Body of pancreas (tissue), 4 donors: ENCODE results near the gene ABCB7. TPM values are rescaled to one million over a fixed set of nuclear protein-coding genes. Genes with fewer than 3 reads are reported as not detected.

Experiments
- ATAC-seq: fragments of 150-250 bp; one replicate; pipeline ENCODE4 v1.9.1; 2016
- DNase-seq, 4 donors: peaks; one replicate each; pipeline ENCODE4 v3.0.0-alpha.2; 2019
- H3K27ac ChIP-seq, 4 donors: fragments of 200-600 bp; sonication (generic); 1 replicate in 3 of 4; 2 replicates in 1 of 4; pipeline versions ENCODE4 v1.5.1 to v1.6.1; 2016 to 2019; ENCODE audit warnings: mild to moderate bottlenecking in 1 of 4, mixed read lengths in 1 of 4, moderate library complexity in 1 of 4
- H3K27me3 ChIP-seq, 2 donors: fragments of 200-600 bp; sonication (generic); one replicate each; pipeline ENCODE4 v1.6.0; 2016; ENCODE audit warnings: mild to moderate bottlenecking in 1 of 2
- H3K36me3 ChIP-seq, 2 donors: fragments of 200-600 bp; sonication (generic); replicated peaks in 1 of 2; 2 replicates each; pipeline ENCODE4 v1.5.1; 2016; ENCODE audit warnings: low read depth in 2 of 2; ENCODE audit not compliant: insufficient read depth in 1 of 2
- H3K4me1 ChIP-seq: fragments of 200-600 bp; sonication (generic); one replicate; pipeline ENCODE4 v1.6.0; 2016
- H3K4me3 ChIP-seq, 2 donors: fragments of 200-600 bp; sonication (generic); 1 replicate in 1 of 2; 2 replicates in 1 of 2; pipeline ENCODE4 v1.5.1; 2016 to 2019
- H3K9me3 ChIP-seq, 3 donors: fragments of 200-600 bp; sonication (generic); 1 replicate in 2 of 3; 2 replicates in 1 of 3; pipeline ENCODE4 v1.5.1; 2016
- CTCF ChIP-seq, 7 experiments: fragments of 450-650 bp in 4 of 7; fragments of 200-600 bp in 3 of 7; sonication (generic) in 3 of 7; IDR thresholded peaks; one replicate each; pipeline ENCODE4 v1.5.1; 2016 to 2019; ENCODE audit warnings: antibody characterized with exemption in 7 of 7
- POLR2A ChIP-seq, 3 donors: fragments of 450-650 bp; IDR thresholded peaks; one replicate each; pipeline ENCODE4 v1.6.1; 2016; ENCODE audit warnings: antibody characterized with exemption in 3 of 3, mild to moderate bottlenecking in 2 of 3
- WGBS, 2 donors: methylation state at CpG; one replicate each; pipeline ENCODE4 v1.1.5; 2017; 5-methylcytosine and 5-hydroxymethylcytosine counted together
- intact Hi-C: fragments of 100-400 bp; cut with DNase I; formaldehyde crosslinking; loops from one replicate; pipeline ENCODE4 v1.15.1; 2023
- total RNA-seq, 2 donors: library from RNA; depleted of rRNA; stranded (reverse); fragments of >200 nt; gene quantifications; one replicate each; pipeline ENCODE4 v1.1.0, GENCODE V29; 2016

ABCB7 gene
- total RNA-seq, 2 donors from 2014 or later: 14.5 to 38.6 TPM

GRCh38 chrX:75115707-75116413 is 40.2 kb downstream of the ABCB7 start:
- Histone ChIP-seq H3K27ac (no peak overlapping the region), H3K9me3 (no peaks in the 10 kb centered on the region), H3K27me3 (no peaks in the 10 kb centered on the region), H3K4me1 (no peaks in the 10 kb centered on the region), H3K4me3 (no peak overlapping the region), H3K36me3 (no peaks in the 10 kb centered on the region)
- TF ChIP-seq POLR2A (IDR thresholded peaks at IDR 0.05) (no peak), CTCF (IDR thresholded peaks at IDR 0.05) (no peak)
- WGBS, 2 donors: 89 to 97% methylated on average over 4 to 5 of the region's 5 CpGs
- no peak for DNase-seq
- intact Hi-C loops: no loop called here
- no peak for ATAC-seq

GRCh38 chrX:75114638-75115037 is 41.4 kb downstream of the ABCB7 start:
- TF ChIP-seq POLR2A (IDR thresholded peaks at IDR 0.05) (no peak), CTCF (IDR thresholded peaks at IDR 0.05) (no peak)
- Histone ChIP-seq H3K9me3 (no peaks in the 10 kb centered on the region), H3K4me1 (no peaks in the 10 kb centered on the region), H3K36me3 (no peaks in the 10 kb centered on the region), H3K27ac (no peak overlapping the region), H3K27me3 (no peaks in the 10 kb centered on the region), H3K4me3 (no peak overlapping the region)
- no peak for DNase-seq
- no peak for ATAC-seq
- 97 to 100% methylated on average over 3 of the region's 3 CpGs for WGBS, 2 donors
- intact Hi-C loops: no loop called here

GRCh38 chrX:75113664-75114063 is 42.4 kb downstream of the ABCB7 start:
- DNase-seq (no peak), ATAC-seq (no peak)
- WGBS, 2 donors: 62 to 78% methylated on average over 1 of the region's 1 CpG
- intact Hi-C loops: no loop called here
- H3K4me1 ChIP-seq: no peaks in the 10 kb centered on the region
- H3K4me3 ChIP-seq: no peak overlapping the region
- no peak for TF ChIP-seq CTCF (IDR thresholded peaks at IDR 0.05)
- no peak for TF ChIP-seq POLR2A (IDR thresholded peaks at IDR 0.05)
- H3K27ac ChIP-seq: no peak overlapping the region
- no peaks in the 10 kb centered on the region for H3K27me3 ChIP-seq
- no peaks in the 10 kb centered on the region for H3K9me3 ChIP-seq
- no peaks in the 10 kb centered on the region for H3K36me3 ChIP-seq

- intact Hi-C loops: no loop called here
These were observed 48.1 kb downstream of the ABCB7 start for GRCh38 chrX:75107863-75108509.

More at GRCh38 chrX:75107863-75108509, 48.1 kb downstream of the ABCB7 start:
- Histone ChIP-seq H3K4me1 (no peaks in the 10 kb centered on the region), H3K4me3 (no peak overlapping the region), H3K27me3 (no peaks in the 10 kb centered on the region), H3K27ac (no peak overlapping the region), H3K36me3 (no peaks in the 10 kb centered on the region), H3K9me3 (no peaks in the 10 kb centered on the region)
- ATAC-seq (no peak), DNase-seq (no peak)
- 60 to 89% methylated on average over 1 to 2 of the region's 6 CpGs for WGBS, 2 donors
- TF ChIP-seq POLR2A (IDR thresholded peaks at IDR 0.05) (no peak), CTCF (IDR thresholded peaks at IDR 0.05) (no peak)
